ENCODE measurements around the gene TRABD2B. TPM values are rescaled to one million over a fixed set of nuclear protein-coding genes. Genes with fewer than 3 reads are reported as not detected.

Gene TRABD2B
- total RNA-seq, 1 donor from 2014 or later = 0.89 TPM

GRCh38 chr1:47993416-47993740 is 3.8 kb downstream of the TRABD2B start:
- H3K9me3 Mint-ChIP-seq (ENCODE audit: unreplicated experiment) = peaks cover 4% of the 10 kb centered on the region
- Histone ChIP-seq H3K4me1 (ENCODE audit: insufficient read depth, low read length) (peaks cover 4% of the 10 kb centered on the region), H3K9me3 (ENCODE audit: insufficient read depth, low read depth, low read length) (no peaks in the 10 kb centered on the region), H3K79me2 (ENCODE audit: insufficient read depth, low read length) (no peaks in the 10 kb centered on the region), H3K27me3 (ENCODE audit: insufficient read depth, low read length) (peaks cover 31% of the 10 kb centered on the region), H2AFZ (ENCODE audit: low read depth, low read length) (no peak overlapping the region), H3K4me3 (ENCODE audit: insufficient read depth, low read depth, low read length) (no peak overlapping the region), H3K9ac (ENCODE audit: low read length) (no peak overlapping the region), H3K36me3 (ENCODE audit: insufficient read depth, low read length) (no peaks in the 10 kb centered on the region), H4K20me1 (ENCODE audit: insufficient read depth, low read length) (no peaks in the 10 kb centered on the region), H3K27ac (ENCODE audit: low read depth, low read length) (no peak overlapping the region), H3K4me2 (ENCODE audit: low read length) (no peak overlapping the region)
- peaks cover 18% of the 10 kb centered on the region for H3K27me3 Mint-ChIP-seq (ENCODE audit: low read depth, unreplicated experiment)
- peaks cover 4% of the 10 kb centered on the region for H3K36me3 Mint-ChIP-seq (ENCODE audit: low read depth, unreplicated experiment)
- DNase-seq (ENCODE audit: low read depth) = no peak
- FAIRE-seq = no peak
- peaks cover 12% of the 10 kb centered on the region for H3K4me1 Mint-ChIP-seq (ENCODE audit: low read depth, unreplicated experiment)
- TF ChIP-seq CTCF (IDR thresholded peaks at IDR 0.05; ENCODE audit: insufficient read depth, low read depth, low read length) (no peak), EZH2 (IDR thresholded peaks at IDR 0.05; ENCODE audit: insufficient read depth, low read length) (no peak)
- H3K27ac Mint-ChIP-seq (ENCODE audit: unreplicated experiment) = no peak overlapping the region
- H3K4me3 Mint-ChIP-seq (ENCODE audit: unreplicated experiment) = no peak overlapping the region

GRCh38 chr1:47992720-47993415 is 4.3 kb downstream of the TRABD2B start:
- no peak overlapping the region for H3K9ac ChIP-seq (ENCODE audit: low read length)
- H3K4me1 ChIP-seq (ENCODE audit: insufficient read depth, low read length) = peaks cover 4% of the 10 kb centered on the region
- FAIRE-seq (no peak), DNase-seq (ENCODE audit: low read depth) (no peak)
- peaks cover 29% of the 10 kb centered on the region for H3K27me3 ChIP-seq (ENCODE audit: insufficient read depth, low read length)
- no peaks in the 10 kb centered on the region for H3K36me3 ChIP-seq (ENCODE audit: insufficient read depth, low read length)
- no peak overlapping the region for H3K27ac Mint-ChIP-seq (ENCODE audit: unreplicated experiment)
- H3K36me3 Mint-ChIP-seq (ENCODE audit: low read depth, unreplicated experiment) = peaks cover 4% of the 10 kb centered on the region
- no peaks in the 10 kb centered on the region for H3K79me2 ChIP-seq (ENCODE audit: insufficient read depth, low read length)
- TF ChIP-seq EZH2 (IDR thresholded peaks at IDR 0.05; ENCODE audit: insufficient read depth, low read length) (no peak), CTCF (IDR thresholded peaks at IDR 0.05; ENCODE audit: insufficient read depth, low read depth, low read length) (no peak)
- peaks cover 7% of the 10 kb centered on the region for H3K4me1 Mint-ChIP-seq (ENCODE audit: low read depth, unreplicated experiment)
- H3K9me3 ChIP-seq (ENCODE audit: insufficient read depth, low read depth, low read length) = no peaks in the 10 kb centered on the region
- no peaks in the 10 kb centered on the region for H4K20me1 ChIP-seq (ENCODE audit: insufficient read depth, low read length)
- H3K4me3 Mint-ChIP-seq (ENCODE audit: unreplicated experiment) = peak overlapping the region; percentile 5
- H3K9me3 Mint-ChIP-seq (ENCODE audit: unreplicated experiment) = peaks cover 2% of the 10 kb centered on the region
- peaks cover 17% of the 10 kb centered on the region for H3K27me3 Mint-ChIP-seq (ENCODE audit: low read depth, unreplicated experiment)
- H3K4me2 ChIP-seq (ENCODE audit: low read length) = peak overlapping the region; percentile 18
- H3K27ac ChIP-seq (ENCODE audit: low read depth, low read length) = no peak overlapping the region
- H3K4me3 ChIP-seq (ENCODE audit: insufficient read depth, low read depth, low read length) = no peak overlapping the region
- no peak overlapping the region for H2AFZ ChIP-seq (ENCODE audit: low read depth, low read length)

- peaks cover 9% of the 10 kb centered on the region for H3K4me1 Mint-ChIP-seq (ENCODE audit: low read depth, unreplicated experiment)
- no peak for DNase-seq (ENCODE audit: low read depth)
- Histone ChIP-seq H2AFZ (ENCODE audit: low read depth, low read length) (no peak overlapping the region), H3K4me3 (ENCODE audit: insufficient read depth, low read depth, low read length) (no peak overlapping the region), H3K36me3 (ENCODE audit: insufficient read depth, low read length) (no peaks in the 10 kb centered on the region), H3K27me3 (ENCODE audit: insufficient read depth, low read length) (peaks cover 36% of the 10 kb centered on the region), H3K4me2 (ENCODE audit: low read length) (no peak overlapping the region), H3K27ac (ENCODE audit: low read depth, low read length) (no peak overlapping the region), H3K4me1 (ENCODE audit: insufficient read depth, low read length) (peaks cover 4% of the 10 kb centered on the region), H3K9ac (ENCODE audit: low read length) (no peak overlapping the region), H3K9me3 (ENCODE audit: insufficient read depth, low read depth, low read length) (no peaks in the 10 kb centered on the region), H3K79me2 (ENCODE audit: insufficient read depth, low read length) (no peaks in the 10 kb centered on the region), H4K20me1 (ENCODE audit: insufficient read depth, low read length) (no peaks in the 10 kb centered on the region)
- H3K36me3 Mint-ChIP-seq (ENCODE audit: low read depth, unreplicated experiment) = peaks cover 4% of the 10 kb centered on the region
- no peak overlapping the region for H3K27ac Mint-ChIP-seq (ENCODE audit: unreplicated experiment)
- H3K27me3 Mint-ChIP-seq (ENCODE audit: low read depth, unreplicated experiment) = peaks cover 16% of the 10 kb centered on the region
- no peak for FAIRE-seq
- H3K4me3 Mint-ChIP-seq (ENCODE audit: unreplicated experiment) = no peak overlapping the region
- H3K9me3 Mint-ChIP-seq (ENCODE audit: unreplicated experiment) = peaks cover 2% of the 10 kb centered on the region
- no peak for TF ChIP-seq EZH2 (IDR thresholded peaks at IDR 0.05; ENCODE audit: insufficient read depth, low read length)
These were observed 5.5 kb downstream of the TRABD2B start for GRCh38 chr1:47991673-47992072.
